Stimulated activated memory B cell treated with anti-CD40 and anti-IgM and Interleukin-4, amounts not matched to agents 10 μg/mL and 1 μg/mL and 100 μg/mL, for 72 hours (primary cell): ENCODE results near the gene SVBP.

Experiments used
- ATAC-seq: fragments of 150-1000 bp; cut with Tn5 transposase; 2 replicates; pipeline ENCODE4 v1.10.0; 2021
- H3K27ac Mint-ChIP-seq: one replicate; pipeline ENCODE4 v1.8.0; 2022; ENCODE audit warnings: mild to moderate bottlenecking, mixed read lengths
- H3K27me3 Mint-ChIP-seq: one replicate; pipeline ENCODE4 v1.8.0; 2022; ENCODE audit warnings: mixed read lengths
- H3K36me3 Mint-ChIP-seq: one replicate; pipeline ENCODE4 v1.8.0; 2022; ENCODE audit warnings: mixed read lengths
- H3K4me1 Mint-ChIP-seq: one replicate; pipeline ENCODE4 v1.8.0; 2022; ENCODE audit warnings: mixed read lengths
- H3K4me3 Mint-ChIP-seq: one replicate; pipeline ENCODE4 v1.8.0; 2022; ENCODE audit warnings: mild to moderate bottlenecking, moderate library complexity, mixed read lengths
- H3K9me3 Mint-ChIP-seq: one replicate; pipeline ENCODE4 v1.8.0; 2022; ENCODE audit warnings: mixed read lengths

SVBP gene

DNA sequence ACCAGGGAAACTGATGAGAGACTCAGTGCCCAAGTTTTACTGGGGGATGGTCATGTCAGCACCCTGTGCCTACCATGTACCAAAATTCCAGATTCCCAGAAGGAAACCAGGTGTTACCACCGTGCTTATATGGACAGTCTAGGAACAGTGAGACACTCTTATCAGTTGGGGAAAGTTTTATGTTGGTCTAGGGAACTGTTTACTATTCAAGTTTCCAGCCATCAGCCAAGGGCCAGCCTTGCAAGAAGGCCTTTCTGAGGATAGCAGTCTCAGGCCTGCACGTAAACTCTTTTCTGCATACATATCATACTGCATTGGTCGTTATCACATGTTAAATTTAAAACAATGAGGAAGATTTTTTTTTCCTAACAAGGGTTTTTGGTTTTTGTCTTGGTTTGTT lies 19.8 kb downstream of the SVBP start:
- no peak for ATAC-seq
- H3K4me1 Mint-ChIP-seq, result no peaks in the 10 kb centered on the region
- H3K27ac Mint-ChIP-seq, result no peak overlapping the region
- H3K36me3 Mint-ChIP-seq, result no peaks in the 10 kb centered on the region
- no peaks in the 10 kb centered on the region for H3K27me3 Mint-ChIP-seq
- H3K9me3 Mint-ChIP-seq, result no peaks in the 10 kb centered on the region
- no peak overlapping the region for H3K4me3 Mint-ChIP-seq

DNA sequence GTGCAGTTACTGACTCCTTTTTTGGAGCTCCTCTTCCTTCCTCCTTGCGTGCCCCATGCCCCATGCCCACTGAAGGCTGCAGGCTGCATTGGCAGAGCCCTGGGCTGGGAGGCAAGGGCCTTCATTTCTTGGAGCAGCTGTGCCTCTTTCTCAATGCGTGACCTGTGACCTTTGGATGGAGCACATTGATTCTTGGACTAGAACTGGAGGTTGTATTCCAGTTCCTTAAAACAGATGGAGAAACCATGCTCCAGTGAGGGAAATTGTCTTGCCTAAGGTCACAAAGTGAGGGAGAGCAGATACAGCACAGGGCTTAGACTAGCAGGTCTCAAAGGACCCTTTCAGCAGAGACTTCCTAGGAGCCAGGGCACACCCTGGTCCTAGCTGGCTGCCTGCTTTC lies 23.4 kb downstream of the SVBP start:
- Mint-ChIP-seq H3K9me3 (no peaks in the 10 kb centered on the region), H3K4me3 (no peak overlapping the region), H3K4me1 (no peaks in the 10 kb centered on the region), H3K27me3 (no peaks in the 10 kb centered on the region), H3K27ac (no peak overlapping the region), H3K36me3 (no peaks in the 10 kb centered on the region)
- no peak for ATAC-seq

DNA sequence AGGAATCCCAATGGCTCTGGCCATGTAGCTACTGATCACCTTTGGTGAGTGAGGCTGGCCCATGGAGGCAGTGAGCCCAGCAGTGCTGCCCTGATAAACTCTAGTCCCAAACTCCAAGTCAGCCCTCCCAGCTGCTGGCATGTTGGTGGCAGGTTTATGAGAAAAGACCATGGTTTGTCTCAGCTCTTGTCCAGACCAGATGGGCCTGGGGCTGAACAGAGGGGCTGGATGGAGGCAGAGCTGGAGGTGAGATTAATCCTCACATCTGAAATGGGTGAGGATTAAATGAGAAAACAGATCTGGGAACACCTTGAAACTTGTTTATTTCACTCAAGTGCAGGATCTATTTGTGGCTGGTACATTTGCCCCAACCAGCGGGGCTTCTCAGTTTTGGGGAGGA lies 29.2 kb downstream of the SVBP start:
- H3K36me3 Mint-ChIP-seq, result peaks cover 17% of the 10 kb centered on the region
- ATAC-seq, result no peak
- no peaks in the 10 kb centered on the region for H3K9me3 Mint-ChIP-seq
- H3K27me3 Mint-ChIP-seq, result peaks cover 12% of the 10 kb centered on the region
- no peak overlapping the region for H3K4me3 Mint-ChIP-seq
- H3K4me1 Mint-ChIP-seq, result peaks cover 15% of the 10 kb centered on the region
- no peak overlapping the region for H3K27ac Mint-ChIP-seq

DNA sequence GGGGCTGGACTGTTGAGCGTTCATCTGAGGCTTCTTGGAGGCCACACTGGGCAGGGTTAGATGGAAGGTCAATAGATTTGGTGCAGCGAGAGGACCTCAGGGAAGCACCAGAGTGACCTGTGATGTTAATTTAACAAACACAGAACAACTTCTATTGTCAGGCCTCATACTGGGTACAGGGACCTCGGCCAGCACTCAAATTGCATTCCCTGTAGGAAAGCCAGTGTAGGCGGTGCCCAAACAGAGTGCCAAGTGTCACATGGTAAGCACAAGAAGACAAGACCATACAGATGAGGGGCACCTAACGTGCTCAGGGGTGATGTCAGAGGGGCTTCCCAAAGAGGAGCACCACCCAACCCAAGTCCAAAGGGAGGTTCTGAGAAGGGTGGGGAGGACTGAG lies 31.1 kb downstream of the SVBP start:
- H3K9me3 Mint-ChIP-seq, result no peaks in the 10 kb centered on the region
- peaks cover 12% of the 10 kb centered on the region for H3K27me3 Mint-ChIP-seq
- H3K27ac Mint-ChIP-seq, result no peak overlapping the region
- H3K4me1 Mint-ChIP-seq, result peaks cover 15% of the 10 kb centered on the region
- ATAC-seq, result no peak
- H3K36me3 Mint-ChIP-seq, result peaks cover 25% of the 10 kb centered on the region
- peak overlapping the region; percentile 53 for H3K4me3 Mint-ChIP-seq

DNA sequence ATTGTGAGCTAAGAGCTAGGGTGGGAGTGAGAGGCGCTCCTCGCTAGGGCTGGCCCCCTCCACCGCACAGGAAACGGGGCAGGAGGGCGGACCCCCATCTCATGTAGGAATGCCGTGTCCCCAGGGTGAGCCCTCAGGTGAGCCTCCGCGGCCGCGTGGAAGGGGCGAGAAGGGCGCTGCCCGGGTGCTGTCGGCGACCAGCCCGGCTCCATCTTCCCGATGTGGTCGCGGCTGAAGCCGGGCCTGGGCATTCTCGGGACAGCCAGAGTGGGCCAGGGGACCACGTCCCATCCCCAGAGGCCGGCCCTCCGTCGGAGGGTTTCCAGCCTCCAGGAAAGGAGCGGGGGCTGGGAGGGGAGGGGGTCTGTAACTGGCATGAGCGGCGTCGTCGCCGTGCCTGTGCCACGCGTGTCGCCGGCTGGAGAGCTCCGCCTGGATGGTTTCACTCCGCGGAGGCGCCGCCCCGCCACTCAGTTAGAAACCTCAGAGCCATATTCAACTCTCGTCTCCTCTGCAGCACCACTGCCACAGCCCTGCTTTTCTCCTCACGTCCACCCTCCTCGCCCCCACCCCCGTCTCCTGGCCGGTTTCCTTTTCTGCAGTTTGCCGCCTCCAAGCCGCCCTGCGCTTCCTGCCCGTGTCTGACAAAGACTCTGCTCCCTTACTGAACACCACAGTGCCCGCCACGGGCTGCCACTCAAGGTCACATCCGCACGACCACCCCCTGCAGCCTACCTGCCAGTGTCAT lies 32.1 kb downstream of the SVBP start, which contains the start of gene TMEM269:
Gene TMEM269 (plus strand): TSS at position 46 of the 748 bp plus-strand sequence. CDS start 4,903 bp downstream, outside the sequence.
- Mint-ChIP-seq H3K36me3 (peaks cover 33% of the 10 kb centered on the region), H3K27me3 (peaks cover 12% of the 10 kb centered on the region), H3K27ac (peak within 1 kb of the TSS; percentile 26), H3K4me1 (peaks cover 15% of the 10 kb centered on the region), H3K4me3 (peak within 1 kb of the TSS; percentile 53), H3K9me3 (no peaks in the 10 kb centered on the region)
- peak; percentile 35 for ATAC-seq

DNA sequence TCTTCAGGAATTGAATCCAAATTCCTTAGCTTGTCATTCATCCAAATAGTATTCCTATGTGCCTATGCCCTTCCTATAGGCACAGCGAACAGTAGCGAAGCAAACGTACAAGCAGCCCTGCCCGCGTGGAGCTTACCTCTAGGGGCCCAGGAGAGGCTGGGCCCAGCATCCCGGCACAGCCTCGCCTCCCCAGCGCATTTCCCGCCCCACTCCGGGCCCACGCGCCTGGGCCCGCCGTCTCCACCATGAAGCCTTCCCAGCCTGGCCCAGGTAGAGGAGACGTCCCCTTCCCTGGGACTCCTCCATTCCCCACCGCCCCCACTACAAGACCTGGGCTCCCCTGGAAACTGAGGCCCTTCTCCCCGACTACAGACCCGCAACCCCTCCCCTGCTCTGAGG lies 32.7 kb downstream of the SVBP start:
- ATAC-seq, result peak; percentile 35
- peaks cover 33% of the 10 kb centered on the region for H3K36me3 Mint-ChIP-seq
- peaks cover 20% of the 10 kb centered on the region for H3K4me1 Mint-ChIP-seq
- no peak overlapping the region for H3K4me3 Mint-ChIP-seq
- no peak overlapping the region for H3K27ac Mint-ChIP-seq
- peaks cover 12% of the 10 kb centered on the region for H3K27me3 Mint-ChIP-seq
- no peaks in the 10 kb centered on the region for H3K9me3 Mint-ChIP-seq

DNA sequence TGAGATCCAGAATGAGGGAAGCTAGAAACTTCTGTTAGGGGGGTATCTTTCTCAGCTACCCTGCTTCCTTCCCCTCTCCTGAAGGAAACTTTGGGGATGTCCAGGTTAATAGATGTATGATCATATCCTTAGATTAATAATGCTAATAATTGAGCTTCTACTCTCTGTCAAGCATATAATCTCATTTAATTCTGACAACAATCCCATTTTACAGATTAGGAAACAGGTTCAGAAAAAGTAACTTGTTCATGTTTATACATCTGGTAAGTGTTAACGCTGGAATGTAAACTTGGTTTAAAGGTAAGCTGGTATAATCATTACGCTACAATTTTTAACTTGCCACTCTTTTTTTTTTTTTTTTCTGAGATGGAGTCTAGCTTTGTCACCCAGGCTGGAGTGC lies 34.1 kb downstream of the SVBP start:
- H3K36me3 Mint-ChIP-seq, result peaks cover 46% of the 10 kb centered on the region
- no peak overlapping the region for H3K4me3 Mint-ChIP-seq
- H3K4me1 Mint-ChIP-seq, result peaks cover 28% of the 10 kb centered on the region
- ATAC-seq, result no peak
- H3K9me3 Mint-ChIP-seq, result no peaks in the 10 kb centered on the region
- H3K27ac Mint-ChIP-seq, result no peak overlapping the region
- peaks cover 12% of the 10 kb centered on the region for H3K27me3 Mint-ChIP-seq

DNA sequence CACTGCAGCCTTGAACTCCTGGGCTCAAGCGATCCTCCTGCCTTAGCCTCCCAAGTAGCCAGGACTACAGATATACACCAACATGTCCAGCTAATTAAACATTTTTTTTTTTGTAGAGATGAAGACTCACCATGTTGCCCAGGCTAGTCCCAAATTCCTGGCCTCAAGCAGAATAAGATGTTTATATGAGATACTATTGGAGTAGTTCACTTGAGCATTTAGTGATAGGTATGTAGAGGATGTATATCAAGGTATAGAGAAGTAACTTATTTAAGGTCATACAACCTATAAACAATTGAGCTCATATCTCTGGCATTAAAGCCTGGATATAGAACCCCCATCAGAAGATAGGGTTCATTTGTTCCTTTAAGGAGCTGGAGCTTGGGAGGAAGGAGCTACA lies 37.0 kb downstream of the SVBP start:
- no peak overlapping the region for H3K27ac Mint-ChIP-seq
- no peaks in the 10 kb centered on the region for H3K9me3 Mint-ChIP-seq
- H3K27me3 Mint-ChIP-seq, result peaks cover under 1% of the 10 kb centered on the region
- peaks cover 22% of the 10 kb centered on the region for H3K4me1 Mint-ChIP-seq
- ATAC-seq, result no peak
- H3K4me3 Mint-ChIP-seq, result no peak overlapping the region
- peaks cover 58% of the 10 kb centered on the region for H3K36me3 Mint-ChIP-seq

DNA sequence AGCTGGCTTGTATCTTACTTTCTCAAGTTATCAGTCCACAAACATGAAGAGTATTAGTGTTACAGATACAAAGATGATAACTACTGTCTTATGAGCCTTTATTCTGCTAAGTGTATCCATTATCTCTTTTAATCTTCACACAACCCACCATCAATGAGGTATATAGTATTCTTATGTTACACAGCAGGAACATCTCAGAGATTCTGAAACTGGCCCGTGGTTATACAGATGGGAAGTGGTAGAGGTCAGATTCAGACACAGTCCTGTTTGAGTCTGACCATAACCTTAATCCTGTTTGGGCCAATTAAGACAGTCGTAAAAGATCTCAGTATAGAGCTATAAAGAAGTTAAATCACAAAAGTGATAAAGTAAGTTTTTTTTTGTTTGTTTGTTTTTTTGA lies 37.5 kb downstream of the SVBP start:
- Mint-ChIP-seq H3K9me3 (no peaks in the 10 kb centered on the region), H3K4me3 (no peak overlapping the region), H3K36me3 (peaks cover 61% of the 10 kb centered on the region), H3K4me1 (peaks cover 17% of the 10 kb centered on the region), H3K27ac (no peak overlapping the region), H3K27me3 (no peaks in the 10 kb centered on the region)
- ATAC-seq, result no peak

DNA sequence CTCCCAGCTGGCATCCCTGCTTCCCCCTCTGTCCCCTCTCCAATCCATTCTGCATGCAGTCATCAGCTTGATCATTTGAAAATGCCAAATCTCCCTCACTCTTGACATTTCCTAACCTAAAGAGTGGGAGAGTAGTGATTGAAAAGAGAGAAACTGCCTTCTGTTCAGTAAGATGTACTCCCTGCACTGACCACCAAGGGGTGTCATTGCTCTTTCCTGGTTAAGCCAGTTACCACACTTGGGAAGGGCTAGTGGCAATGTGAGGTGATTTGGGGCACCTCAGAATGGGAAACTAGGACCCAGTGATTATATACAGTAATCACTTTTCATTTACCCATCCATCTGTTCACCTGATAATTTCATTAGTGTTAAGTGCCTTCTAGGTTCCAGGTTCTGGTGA lies 39.3 kb downstream of the SVBP start:
- ATAC-seq, result no peak
- Mint-ChIP-seq H3K27me3 (no peaks in the 10 kb centered on the region), H3K27ac (no peak overlapping the region), H3K9me3 (no peaks in the 10 kb centered on the region), H3K4me3 (no peak overlapping the region), H3K4me1 (peaks cover 17% of the 10 kb centered on the region), H3K36me3 (peaks cover 59% of the 10 kb centered on the region)

DNA sequence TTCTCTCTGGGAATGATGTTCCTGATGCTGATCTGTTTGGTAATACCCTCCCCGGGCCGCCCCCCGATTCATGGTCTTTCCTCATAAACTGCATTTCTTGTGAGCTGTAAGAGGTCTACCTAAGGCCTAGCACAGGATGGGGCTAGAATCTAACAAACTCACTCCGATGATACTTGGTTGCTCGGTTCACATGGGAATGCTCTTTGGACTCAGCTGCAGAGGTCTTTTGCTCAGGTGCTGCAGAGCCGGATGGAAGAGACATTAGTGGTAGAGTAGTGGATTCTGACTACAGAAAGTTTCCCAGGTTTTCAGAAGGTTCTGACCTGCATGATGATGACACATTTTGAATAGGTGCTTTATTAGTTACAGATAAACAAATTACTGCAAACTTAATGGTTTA lies 40.7 kb downstream of the SVBP start:
- H3K27me3 Mint-ChIP-seq, result no peaks in the 10 kb centered on the region
- H3K4me3 Mint-ChIP-seq, result no peak overlapping the region
- no peaks in the 10 kb centered on the region for H3K9me3 Mint-ChIP-seq
- no peak overlapping the region for H3K27ac Mint-ChIP-seq
- H3K36me3 Mint-ChIP-seq, result peaks cover 56% of the 10 kb centered on the region
- no peak for ATAC-seq
- H3K4me1 Mint-ChIP-seq, result peaks cover 17% of the 10 kb centered on the region

DNA sequence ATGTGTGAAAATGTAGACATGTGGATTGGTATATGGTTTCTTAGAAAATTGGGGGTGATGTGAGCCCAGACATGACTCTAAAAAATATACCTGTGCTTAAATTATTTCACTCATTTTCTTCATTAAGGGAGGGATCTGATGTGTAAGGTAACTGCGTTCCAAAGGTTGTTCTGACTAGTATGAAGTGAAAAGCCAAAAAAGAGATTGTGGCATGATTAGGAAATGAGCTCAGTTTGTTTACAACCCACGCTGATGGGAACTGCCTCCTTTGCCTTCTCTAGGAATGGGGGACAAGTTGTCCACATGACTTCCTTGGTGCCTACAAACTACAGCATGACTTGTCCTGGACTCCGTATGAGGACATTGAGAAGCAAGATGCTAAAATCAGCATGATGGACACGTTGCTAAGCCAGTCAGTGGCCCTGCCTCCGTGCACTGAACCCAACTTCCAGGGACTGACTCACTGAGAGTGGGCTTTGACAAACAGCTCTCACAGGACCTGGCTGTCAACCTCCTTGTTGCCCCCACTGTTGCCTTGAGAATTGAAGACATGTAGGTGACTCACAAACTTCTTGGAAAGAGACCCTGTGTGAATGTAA lies 42.2 kb downstream of the SVBP start:
- H3K27me3 Mint-ChIP-seq, result no peaks in the 10 kb centered on the region
- ATAC-seq, result no peak
- H3K9me3 Mint-ChIP-seq, result no peaks in the 10 kb centered on the region
- H3K36me3 Mint-ChIP-seq, result peaks cover 54% of the 10 kb centered on the region
- H3K27ac Mint-ChIP-seq, result no peak overlapping the region
- peaks cover 26% of the 10 kb centered on the region for H3K4me1 Mint-ChIP-seq
- no peak overlapping the region for H3K4me3 Mint-ChIP-seq

DNA sequence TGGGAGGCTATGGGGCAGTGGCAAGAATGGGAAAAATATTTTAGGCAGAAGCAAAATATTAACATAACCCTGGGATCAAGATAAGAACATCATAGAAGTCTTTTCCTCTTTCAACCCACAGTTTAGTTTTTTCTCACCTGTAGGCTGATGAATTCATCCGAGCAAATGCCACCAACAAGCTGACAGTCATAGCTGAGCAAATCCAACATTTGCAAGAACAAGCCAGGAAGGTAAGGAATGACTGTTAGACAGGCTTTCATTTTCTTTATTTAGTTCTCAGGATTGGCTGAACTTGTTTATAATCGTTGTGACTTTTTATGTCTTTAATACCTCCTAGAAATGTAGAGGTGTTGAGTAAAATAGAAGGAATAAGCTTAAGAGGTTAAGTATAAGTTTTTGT lies 43.8 kb downstream of the SVBP start:
- Mint-ChIP-seq H3K27ac (no peak overlapping the region), H3K27me3 (no peaks in the 10 kb centered on the region), H3K4me1 (peaks cover 28% of the 10 kb centered on the region), H3K9me3 (no peaks in the 10 kb centered on the region), H3K36me3 (peaks cover 55% of the 10 kb centered on the region), H3K4me3 (no peak overlapping the region)
- ATAC-seq, result no peak

DNA sequence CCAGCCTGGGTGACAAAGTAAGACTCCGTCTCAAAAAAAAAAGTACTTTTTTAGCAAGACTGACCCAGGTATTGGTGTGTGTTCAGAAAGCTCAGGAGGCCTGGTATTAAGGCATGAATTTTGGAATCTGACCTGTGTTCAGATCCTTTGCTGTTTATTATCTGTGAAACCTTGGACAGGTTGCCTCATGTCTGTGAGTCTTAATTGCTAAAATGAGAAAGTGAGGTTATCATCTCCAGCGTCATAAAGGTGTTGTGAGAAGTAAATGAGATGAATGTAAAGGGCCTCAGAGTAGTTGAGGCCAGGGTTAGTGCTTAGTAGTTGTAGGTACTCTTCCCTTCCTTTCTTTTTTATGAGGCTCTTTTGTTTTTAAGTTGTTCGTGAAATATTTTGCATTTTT lies 47.4 kb downstream of the SVBP start:
- H3K4me3 Mint-ChIP-seq, result no peak overlapping the region
- no peaks in the 10 kb centered on the region for H3K9me3 Mint-ChIP-seq
- no peaks in the 10 kb centered on the region for H3K27me3 Mint-ChIP-seq
- no peak for ATAC-seq
- H3K36me3 Mint-ChIP-seq, result peaks cover 29% of the 10 kb centered on the region
- no peak overlapping the region for H3K27ac Mint-ChIP-seq
- H3K4me1 Mint-ChIP-seq, result peaks cover 29% of the 10 kb centered on the region

DNA sequence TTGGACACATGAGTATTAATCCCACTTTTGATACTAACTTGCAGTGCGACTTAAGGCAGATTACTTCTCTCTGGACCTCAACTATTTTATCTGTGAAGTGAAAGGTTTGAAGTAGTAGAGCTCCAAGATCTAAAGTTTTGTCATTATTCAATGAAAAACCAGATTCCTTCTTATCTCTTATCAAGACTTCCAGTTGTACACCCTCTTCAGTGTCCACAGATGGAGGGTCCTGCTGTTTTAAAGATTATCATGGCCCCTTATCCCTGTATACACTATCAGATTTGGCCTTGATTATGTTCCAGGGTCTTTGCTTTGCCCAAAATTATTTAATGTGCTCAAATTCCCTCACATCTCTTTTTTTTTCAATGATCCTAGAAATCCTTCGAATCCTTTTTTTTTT lies 49.0 kb downstream of the SVBP start:
- Mint-ChIP-seq H3K27me3 (no peaks in the 10 kb centered on the region), H3K4me3 (no peak overlapping the region), H3K36me3 (peaks cover 25% of the 10 kb centered on the region), H3K27ac (no peak overlapping the region), H3K4me1 (peaks cover 29% of the 10 kb centered on the region), H3K9me3 (no peaks in the 10 kb centered on the region)
- no peak for ATAC-seq

DNA sequence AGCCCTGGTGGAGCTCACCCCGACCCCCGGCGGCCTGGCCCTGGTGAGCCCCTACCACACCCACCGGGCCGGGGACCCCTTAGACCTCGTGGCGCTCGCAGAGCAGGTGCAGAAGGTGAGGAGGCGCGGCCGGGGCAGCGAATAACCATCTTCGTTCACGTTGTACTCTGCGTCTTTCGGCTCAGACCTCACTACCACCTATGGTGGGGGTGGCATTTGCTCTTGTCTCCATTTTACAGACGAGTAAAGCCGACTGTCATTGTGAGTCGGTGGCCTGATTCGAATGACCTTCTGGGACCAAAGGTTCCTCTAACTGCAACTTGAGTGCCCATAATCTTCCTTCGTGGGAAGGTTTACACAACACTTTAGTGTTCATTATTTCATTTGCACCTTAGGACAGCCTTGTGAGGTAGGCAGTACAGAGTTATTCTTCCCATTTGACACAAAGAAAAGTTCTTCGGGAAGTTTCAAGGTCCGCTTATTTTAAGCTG lies 49.6 kb downstream of the SVBP start:
- peak; percentile 49 for ATAC-seq
- H3K36me3 Mint-ChIP-seq, result peaks cover 20% of the 10 kb centered on the region
- no peaks in the 10 kb centered on the region for H3K27me3 Mint-ChIP-seq
- peaks cover 31% of the 10 kb centered on the region for H3K4me1 Mint-ChIP-seq
- no peak overlapping the region for H3K4me3 Mint-ChIP-seq
- H3K9me3 Mint-ChIP-seq, result no peaks in the 10 kb centered on the region
- H3K27ac Mint-ChIP-seq, result no peak overlapping the region
